ENCODE measurements around the gene IL1RAPL1.

- TF ChIP-seq GATA2 (IDR thresholded peaks at IDR 0.05; ENCODE audit: low read depth, low read length) = no peak
- no peak for TF ChIP-seq GATA3 (IDR thresholded peaks at IDR 0.05; ENCODE audit: low read depth, low read length)
Observed at GRCh38 chrX:29431895-29432294, 844.6 kb downstream of the IL1RAPL1 start.
